ENCODE data around the gene CDH20.

The CDH20 gene

DNA sequence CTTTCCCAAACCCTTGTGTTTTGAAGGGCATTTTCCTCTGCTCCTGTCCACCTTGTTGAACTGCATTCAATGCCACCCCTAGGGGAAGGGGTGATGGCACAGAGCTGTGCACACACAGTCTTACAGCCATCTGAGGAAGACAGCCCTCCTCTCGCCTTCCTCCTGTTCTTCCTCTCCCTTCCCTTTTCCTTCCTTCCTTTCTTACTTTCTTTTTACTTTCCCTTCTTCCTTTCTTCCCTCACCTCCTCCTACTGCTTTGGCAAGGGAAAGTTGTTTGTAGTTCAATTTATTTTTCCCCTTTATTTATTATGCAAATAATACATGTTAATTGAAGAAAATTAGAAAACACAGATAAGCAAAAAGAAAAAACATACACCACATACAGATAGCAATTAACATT, 99.4 kb downstream of the CDH20 start:
- no peak for DNase-seq

DNA sequence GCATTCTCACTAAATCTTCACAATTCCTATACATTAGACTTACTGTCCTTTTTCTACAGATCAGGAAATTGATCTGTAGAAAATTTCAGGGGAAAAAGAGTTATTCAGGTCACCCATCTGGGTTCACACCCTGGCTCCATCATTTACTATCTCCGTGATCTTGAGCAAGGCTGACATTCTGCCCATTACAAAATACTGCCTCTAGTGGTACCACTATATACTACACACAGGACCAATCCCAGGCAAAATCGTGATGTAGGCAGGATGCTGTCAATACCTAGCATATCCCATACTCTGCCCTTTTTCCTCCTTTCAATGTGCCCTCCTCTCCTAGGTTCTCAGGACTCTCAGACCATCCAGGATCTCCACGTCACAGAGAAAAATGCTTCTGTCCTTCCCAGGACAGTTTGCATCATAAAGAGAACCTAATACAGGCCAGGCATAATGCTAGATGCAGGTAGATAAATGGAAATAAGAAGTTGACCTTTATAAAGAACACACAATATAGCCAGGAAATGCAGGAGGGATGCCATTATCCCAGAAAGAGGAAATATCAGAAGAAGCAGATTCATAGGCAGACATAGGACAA, 101.9 kb downstream of the CDH20 start:
- no peak for DNase-seq

DNA sequence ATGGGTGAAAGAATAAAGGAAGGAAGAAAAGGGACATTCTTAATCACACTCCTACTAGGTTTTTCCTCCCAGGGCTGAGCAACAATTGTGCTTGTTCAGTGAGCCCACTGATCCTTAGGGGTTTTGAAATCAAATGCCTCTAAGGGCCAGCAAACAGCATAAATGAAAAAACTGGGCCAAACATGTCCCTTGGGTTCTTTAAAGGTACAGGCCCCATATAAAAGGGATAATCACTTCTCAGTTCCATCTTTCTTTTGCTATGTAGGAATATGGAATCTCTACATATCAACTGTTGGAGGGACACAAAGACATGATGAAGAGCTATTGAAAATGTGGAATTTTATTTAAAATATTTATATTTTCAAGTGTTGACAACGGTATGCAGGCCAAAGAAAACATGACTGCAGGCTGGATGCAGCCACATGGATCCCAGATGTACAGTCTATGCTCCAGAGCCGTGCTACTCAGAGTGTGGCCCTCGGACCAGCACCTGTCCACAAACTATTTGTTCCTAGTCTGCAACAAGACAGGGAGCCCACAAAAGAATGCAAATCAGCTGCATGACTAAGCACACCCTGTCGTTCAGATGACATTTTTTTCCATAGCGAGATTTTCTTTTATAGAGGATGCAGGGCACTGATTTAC, 110.0 kb downstream of the CDH20 start:
- DNase-seq = no peak

DNA sequence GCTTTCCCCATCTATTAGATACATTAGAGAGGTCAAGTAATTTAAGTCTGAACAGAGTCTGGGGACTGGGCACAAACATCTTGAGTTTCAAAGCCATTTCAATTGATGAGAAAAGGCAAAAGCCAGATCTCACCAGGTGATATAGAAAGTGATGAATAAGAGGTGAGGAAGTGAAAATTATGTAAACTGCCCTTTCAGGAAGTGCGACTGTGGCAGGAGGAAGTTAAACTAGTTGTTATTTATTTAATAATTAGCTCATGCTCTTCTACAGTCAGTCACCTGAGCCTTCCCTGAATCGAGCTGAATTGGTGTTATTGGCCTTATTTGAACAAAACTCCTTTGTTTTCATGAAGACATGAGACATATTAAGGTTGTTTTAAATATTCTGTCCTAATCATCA, 115.1 kb downstream of the CDH20 start:
- no peak for DNase-seq

DNA sequence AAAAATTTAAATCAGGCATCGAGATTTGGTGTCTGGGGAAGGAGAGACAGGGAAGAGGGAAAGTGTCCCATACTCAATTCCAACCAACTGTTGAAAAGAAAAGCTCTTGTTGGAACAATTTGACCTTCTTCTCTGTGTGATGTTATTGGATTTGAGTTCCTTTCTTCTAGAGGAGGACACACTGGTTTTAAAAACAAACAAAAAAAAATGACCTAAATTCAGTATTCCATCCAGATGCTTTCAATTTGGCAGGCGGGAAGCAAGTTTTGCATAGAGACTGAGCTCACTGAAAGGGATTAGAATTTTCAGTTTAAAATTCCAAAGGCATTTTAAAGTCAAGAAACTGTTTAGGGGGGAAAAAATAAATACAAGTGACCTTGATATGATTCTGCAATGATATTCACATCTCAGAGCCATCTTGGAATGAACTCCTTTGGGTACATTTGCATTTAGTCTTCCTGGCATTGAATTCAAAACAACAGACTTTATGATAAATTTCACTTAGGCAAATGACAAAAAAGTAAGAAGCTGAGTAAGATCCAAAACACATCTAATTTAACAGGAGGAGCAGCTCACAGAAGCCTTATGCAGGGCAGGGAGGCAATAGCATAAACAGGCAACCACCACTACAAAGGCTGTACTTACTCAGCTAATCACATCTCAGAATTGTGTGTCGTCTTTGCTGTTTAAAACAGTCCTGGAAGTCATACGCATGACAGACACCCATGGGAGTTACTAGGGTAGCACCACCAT, 126.8 kb downstream of the CDH20 start:
- DNase-seq = no peak

DNA sequence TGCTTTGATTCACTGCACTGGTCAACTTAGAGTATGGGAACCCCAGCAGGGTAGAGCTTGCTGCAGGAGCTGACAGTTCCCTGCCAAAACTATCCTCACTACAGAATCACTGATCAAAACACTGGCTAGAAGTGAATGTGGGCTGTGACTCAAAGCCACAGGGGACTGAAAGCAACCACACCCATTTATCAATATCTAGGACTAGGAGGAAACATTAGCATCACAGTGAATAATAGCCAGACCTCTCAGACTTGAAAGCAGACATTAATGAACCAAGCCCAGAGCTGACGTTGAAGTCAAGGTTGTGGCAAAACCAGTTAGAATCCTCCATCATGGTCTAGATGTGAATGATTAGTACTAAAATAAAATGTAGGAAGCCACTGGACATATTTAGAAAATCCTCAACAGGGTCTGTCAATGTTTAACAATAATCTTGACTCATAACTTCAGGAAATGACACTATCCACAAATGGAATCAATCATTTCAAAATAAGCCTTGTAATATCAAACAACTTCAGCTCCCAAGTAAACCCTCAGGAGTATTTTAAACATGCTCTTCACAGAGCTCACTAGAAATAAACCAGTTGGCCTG, 131.4 kb downstream of the CDH20 start:
- no peak for DNase-seq

DNA sequence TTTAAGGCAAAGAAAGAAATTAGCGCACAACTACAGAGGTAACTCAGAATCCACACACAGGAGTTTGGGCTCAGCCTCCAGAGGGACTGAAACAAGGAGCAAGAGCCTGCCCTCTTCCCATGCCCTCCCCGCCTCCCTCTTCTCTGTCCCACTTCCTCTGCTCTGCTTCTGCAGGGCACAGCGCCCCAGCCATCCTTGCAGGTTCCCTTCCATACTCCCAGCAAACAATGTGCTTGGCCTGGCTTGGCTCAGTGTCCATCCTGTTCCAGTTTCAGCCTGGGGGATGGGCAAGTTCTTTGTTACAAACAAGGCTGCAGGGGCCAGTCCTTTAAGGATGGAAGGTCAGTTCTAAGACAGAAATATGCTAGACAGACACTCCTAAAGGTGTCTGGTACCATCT, 133.5 kb downstream of the CDH20 start:
- no peak for DNase-seq

DNA sequence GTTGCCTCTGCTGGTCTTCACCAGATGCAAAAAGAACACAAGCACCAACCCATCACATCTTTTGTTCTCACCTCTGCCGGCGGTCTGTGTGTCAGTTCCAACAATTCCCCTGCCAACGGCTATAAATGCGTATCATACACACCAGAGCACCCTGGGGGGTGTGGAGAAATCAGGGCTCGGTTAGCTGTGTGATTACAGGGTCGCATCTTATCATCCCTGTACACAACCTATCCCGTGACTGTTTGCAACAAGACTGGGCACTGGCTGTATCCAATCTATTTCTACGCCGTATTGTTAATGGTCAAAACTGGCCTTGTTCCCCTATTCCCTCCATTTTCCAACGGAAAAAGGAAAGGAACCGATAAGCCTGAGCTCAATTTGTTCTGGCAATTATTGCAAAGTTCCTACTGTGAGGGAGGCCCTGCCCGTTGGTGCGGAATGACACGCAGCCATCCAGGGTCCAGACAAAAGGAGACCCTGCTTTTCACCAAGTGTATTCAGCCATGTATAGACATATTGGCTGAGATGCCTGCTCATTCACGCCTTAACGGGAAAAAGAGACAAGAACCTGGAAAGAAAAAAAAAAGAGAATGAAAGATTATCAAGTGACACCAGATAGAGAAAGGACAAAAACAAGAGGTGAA, 136.9 kb downstream of the CDH20 start:
- DNase-seq = no peak

DNA sequence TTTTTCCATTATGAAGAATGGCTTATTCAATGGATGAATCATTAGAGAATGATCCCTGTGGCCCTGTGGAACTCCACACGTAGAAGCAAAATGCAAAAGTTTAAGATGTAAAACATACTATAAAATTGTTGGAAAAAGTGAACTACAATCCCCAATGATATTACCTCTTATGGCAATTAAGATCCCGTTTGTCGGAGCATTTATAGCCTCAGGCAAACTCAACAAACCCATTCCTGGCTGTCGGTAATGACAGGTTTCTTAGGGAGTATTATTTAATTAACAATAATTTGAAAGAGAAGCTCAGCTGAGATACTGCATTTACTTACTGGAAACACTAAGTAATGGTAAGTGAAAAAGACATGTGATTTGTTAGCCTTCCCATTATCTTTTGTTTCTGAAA, 138.3 kb downstream of the CDH20 start:
- DNase-seq = no peak

DNA sequence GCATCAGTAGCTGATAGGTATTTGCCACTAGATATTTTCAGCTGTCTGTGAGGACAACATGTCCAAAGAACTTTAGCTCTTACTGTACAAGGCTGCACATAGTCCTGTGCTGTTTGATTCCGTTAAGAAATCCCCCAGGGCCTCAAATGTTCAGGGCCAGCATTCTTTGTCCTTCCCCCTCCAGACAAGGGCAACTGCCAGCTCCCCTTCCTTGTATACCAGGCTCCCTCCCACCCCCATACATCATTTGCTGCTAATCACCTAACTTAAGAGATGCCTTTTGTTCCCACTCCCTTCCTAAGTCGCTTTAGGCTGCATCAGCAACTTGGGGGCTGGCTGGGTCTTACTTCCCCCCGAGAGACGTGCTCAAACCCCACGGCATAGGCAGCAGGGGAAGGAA, 138.7 kb downstream of the CDH20 start:
- no peak for DNase-seq

DNA sequence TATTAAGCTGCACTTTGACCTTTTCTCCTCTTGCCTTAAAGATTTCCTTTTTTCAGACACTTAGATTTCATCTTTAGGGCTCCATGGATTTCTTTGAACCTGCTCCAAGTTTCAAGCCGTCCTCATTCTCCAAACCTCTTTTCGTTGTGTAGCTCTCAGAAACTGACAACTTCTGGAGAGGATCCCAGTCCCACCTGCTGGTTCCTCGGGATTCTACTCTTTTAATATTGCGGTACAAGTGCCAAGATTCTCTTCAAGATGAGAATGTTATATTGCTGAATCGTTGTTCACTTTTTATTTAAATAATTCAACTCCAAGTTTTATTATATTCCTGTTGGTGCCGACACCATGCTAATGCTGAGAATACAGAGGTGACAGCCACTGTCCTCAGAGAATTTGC, 141.1 kb downstream of the CDH20 start:
- DNase-seq = no peak

DNA sequence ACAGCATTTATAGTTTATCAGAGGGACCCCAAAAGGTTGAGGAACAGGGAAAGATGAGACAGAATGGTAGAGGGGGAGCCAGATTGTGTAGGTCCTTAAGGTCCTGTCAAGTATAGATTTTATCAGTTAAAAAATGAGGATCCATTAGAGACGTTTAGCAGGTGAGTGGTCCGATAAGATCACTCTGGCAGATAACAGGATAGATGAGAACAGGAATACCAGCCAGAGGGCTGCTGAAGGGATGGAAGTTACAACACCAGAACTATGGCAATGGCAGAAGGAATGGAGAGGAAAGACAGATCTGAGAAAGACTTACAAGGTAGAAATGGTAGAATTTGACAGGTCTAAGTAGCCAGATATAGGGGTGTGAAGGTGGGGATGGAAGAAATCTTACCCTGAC, 141.7 kb downstream of the CDH20 start:
- DNase-seq = no peak

DNA sequence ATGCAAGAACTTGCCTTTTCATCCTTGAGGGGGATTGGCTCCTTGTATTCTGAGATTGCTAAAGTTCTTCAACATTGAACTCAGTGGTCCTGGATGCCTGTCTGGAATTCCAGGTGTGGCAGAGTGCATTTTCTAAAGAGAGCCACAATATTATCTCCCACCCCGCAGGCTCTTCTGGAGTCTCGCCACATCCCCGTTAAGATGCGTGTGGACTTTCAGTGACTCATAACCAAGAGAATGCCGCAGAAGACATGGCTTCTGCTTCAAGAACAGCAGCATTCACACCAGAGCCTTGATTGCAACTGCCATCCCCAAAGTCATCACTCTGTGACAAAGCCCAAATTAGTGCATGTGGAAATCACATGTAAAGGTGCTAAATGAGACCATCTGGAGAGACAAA, 142.7 kb downstream of the CDH20 start:
- DNase-seq = no peak

DNA sequence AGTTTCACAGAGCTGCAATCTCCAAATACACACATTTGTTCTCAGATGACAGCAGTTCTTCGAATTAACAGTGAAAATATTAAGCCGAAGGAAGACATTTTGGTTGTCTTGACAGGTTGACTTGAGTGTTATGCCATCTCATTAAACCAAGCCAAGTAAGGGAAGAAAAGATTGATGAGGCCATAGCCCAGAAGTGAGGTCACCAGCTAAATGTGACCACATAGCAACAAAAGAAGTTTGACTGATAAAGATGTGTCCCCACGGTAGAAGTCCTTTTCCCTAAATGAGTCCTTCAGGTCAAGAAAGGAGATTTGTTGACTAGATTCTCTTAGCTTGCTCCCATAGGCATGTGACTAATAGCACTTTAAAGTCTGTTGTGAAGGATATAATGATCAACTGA, 156.1 kb downstream of the CDH20 start:
- no peak for DNase-seq

DNA sequence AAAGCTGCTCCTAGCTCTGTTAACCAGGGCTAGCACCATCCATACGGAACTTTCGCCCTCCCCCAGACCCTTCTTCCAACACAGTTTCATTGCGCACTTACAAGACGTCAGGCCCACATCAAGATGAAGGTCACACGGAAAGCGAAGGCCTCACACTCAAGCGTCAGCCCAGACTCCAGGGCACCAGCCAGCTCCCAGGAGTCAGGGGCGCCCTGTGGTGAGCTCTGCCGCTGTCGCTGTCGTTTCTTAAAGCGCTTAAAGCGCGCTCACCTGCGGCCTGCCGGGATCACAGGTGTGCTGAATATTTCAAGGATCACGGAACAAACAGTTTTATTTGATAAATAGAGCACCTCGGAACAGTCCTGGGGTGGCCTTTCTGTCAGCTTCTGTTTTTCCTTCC, 163.1 kb downstream of the CDH20 start:
- DNase-seq = no peak

DNA sequence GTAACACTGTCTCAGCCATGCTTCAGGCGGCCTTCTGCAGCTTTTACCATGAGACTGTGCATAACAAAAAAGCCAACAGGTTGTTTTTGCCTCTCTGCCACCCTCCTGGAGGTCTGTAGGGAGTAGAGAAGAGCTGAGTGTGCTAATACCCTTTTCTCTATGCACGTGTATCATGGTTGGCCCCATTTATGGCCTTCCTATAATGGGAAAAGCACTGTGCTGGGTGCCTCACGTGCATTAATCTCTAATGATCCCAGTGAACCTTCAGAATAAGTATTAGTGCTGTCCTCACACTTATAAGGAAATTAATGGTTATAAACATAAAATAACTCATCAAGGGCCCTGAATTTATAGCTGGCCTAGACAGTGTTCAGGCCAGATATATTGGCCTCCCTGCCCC, 164.2 kb downstream of the CDH20 start:
- no peak for DNase-seq

DNA sequence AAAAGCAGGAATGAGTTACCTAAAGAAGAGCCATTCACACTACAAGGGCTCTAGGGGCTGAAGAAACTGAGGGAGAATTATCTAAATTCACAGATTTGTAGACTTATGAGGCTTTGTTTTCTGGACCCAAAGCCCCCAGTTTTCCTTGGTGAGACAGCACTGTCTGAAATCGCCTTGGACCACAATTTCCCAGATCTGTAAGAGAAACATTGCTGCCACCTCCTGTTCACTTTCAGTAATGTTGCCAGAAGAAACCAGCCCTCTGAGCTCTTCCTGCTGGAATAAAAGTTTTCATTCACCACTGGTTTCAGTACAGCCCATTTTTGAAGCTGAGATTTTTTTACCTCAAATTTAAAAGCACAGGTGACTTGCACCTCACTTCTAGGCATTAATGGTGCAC, 169.2 kb downstream of the CDH20 start:
- peak; percentile 40 for DNase-seq

DNA sequence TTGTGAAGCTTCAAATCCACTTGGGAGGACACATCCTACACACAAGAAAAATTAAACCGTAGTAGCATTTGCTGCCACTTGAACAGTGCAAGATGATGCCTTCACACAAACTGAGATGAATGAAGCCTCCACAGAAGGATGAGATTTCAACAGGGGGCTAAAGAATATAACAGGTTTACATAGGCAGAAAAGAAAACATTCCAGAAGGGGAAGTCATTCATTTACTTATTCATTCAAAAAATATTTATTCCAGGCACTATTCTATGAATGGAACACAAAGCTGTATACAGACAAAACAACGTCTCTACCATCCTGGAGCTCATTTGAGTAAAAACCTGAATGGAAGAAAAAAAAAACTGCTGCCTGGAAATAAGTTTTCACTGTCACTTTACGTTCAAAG, 170.5 kb downstream of the CDH20 start:
- peak; percentile 5 for DNase-seq

DNA sequence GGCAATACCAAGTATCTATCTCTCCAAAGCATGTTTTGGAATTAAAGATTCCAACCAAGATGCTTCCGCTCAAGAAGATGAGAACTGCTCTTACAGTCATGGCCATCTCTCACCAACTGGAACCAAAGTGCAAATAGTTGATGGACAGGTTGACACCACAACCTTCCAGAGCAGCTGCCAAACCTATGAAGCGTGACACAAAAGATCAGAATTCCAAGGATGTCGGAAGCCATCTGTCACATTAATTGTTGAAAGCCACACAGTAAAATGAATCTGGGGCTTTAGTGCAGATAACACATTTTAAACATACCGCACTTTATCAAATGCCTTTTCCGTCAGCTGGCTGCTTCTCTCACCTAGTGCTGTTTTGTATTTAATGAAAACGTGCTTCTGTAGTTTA, 195.7 kb downstream of the CDH20 start:
- DNase-seq = no peak

DNA sequence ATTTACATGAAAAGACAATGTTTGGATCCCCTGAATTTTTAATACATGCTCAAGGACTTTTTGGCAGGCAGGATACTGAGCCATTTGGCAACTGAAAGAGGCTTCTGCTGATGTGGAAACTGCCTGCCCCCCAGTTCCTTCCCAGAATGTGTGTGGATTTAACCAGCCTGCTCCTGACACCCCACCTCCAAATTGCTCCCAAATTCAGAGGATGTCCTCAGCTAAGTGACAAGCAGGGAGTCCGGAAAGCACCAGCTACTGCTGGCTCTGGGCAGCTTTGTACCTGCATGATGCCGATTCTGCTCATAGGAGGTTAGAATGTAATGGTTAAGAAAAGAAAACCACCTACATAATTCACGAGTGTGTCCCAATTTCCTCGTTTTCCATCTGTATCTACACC, 197.5 kb downstream of the CDH20 start:
- no peak for DNase-seq

DNA sequence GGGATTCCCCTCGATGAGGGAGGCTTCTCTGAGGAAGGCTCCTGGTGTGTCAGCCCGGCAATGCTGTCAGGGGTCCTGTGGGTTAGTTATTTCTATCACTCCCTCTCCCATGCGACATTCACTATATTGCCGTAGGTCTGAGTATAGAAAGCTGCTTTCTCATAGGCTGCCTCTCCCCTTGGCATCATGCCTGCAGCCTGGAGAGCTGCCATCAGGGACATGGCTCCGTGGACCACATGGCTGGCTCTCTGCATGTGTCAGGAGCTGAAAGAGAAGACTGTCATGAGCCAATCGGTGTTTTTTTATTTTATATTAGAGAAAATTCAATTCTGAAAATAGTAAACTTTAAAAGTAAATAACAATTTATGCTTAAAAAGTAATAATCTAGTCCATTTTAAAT, 198.0 kb downstream of the CDH20 start:
- no peak for DNase-seq

DNA sequence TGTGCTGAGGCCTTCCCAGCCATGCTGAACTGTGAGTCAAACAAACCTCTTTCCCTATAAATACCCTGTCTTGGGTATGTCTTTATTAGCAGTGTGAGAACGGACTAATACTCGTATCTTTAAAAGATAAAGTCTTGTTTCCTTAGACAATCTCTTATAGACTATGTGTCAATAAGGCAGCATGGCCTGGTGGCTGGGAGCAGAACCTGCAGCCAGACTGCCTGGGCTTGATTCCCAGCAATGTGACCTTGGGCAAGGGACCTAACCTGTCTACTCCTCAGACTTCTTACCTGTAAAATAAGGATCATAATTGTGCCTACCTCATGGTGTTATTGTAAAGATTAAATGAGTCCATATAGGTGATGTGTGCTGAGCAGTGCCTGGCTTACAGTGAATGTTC, 198.7 kb downstream of the CDH20 start:
- no peak for DNase-seq

DNA sequence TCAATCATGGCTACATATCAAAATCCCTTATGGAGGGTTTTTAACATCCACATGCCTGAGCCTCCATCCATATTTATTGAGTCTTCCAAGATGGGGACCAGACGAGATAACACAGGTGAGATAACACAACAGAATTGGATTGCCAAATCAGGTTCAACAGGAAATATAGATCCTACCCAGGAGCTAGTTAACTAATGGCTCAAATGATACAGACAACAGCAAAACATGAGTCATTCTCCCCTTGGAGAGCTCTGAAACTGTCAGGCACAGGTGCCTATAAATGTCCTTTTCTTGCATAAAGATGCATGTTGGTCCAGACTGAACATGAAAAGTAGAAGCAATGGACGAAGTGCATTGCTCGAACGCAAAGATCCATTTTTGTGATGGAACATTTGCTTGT, 202.2 kb downstream of the CDH20 start:
- no peak for DNase-seq

DNA sequence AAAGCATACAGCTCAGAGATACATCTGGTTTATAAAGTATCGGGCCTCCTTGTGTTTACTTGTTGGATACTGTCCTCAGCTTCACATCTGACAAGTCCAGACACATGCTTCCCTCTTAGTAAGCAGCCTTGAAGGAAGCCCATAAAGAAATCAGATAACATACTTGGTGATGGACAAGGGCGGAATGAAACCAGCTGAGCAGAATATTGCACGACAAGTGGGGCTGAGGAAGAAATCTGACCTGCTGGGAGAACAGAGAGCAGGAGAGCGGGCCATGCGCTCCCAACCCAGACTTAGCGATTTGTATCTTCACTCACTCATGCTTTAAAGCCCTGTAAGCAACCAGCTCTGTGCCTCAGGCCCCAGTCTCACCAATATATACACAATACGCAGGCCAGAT, 208.4 kb downstream of the CDH20 start:
- DNase-seq = no peak

All from HCEC 1CT (cell line).